DMS153 (cell line): ENCODE data around the gene SNRPD3.

Experiments
- DNase-seq: peaks from one replicate; lab custom pipeline; 2025; lab: John Stamatoyannopoulos, UW

SNRPD3 gene

DNA sequence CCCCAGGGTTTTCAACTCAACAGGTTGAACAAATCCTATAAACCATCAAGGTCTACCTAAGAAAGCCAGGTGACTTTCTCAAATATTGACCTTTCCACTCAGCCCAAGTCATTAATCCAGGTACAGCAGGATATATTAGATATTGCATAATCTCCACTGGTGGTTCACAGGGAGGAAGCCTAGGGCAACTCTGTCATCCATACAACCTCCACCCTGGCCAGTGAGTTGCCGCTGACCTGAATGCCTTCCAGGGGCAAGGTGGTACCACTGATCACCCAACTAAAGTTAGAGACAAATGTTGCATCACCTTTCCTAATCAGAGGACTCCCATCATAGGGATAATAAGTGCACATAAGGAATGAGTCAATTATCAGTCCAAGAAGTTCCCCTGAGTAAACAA lies 23.7 kb upstream of the SNRPD3 start:
- peak; percentile 43 for DNase-seq

DNA sequence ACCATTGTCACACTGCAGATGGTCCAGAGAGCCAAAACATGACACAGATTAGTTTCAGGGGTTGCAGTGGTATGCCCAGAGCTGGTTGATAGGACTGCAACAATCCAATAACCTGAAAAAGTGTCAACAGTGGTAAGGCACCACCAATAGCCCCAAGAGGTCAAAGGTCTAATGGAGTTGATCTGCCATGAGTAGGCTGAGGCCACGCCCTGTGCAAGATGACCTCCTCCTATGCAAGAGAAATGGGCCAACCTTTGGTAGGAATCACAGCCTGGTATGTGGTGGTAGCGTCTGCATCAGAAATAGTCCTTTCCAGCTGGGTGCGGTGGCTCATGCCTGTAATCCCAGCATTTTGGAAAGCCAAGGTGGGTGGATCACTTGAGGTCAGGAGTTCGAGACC lies 20.5 kb upstream of the SNRPD3 start:
- no peak for DNase-seq

DNA sequence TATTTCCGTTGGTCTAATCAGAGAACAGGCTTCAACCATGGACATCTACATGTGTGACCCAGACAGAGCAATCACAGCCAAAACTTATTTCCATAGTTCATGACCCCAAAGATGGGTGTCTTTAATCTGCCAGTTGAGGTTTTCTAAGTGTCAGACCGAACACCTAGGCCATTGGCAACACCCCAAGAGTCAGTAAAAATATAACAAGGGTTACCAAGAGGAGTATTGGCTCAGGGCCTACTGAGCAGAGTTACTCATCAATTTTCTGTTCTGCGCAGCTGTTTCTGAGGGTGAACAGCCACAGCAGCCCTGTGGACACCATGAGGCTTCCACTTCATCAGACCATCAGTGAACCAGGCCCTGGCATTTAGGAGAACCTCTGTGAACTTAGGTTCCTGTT lies 19.7 kb upstream of the SNRPD3 start:
- no peak for DNase-seq

DNA sequence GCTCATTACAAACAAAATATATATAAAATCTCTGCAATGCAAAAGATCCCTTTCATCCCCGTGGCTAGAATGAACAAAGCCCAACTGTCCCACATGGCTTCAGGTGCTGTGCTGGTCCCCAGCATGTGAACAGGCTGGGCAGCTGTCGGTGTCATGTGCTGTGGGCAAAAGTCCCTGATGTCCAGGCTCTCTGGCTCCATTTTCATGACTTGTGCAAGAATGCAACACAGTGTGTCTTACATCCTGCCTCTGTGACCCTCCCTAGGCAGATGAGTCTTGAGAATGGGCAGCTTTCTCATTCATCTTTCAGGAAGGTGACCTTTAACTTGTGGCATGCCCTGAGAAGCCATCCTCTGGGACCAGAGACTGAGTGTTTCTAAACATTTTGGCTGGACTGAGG lies 15.3 kb upstream of the SNRPD3 start:
- DNase-seq: no peak

DNA sequence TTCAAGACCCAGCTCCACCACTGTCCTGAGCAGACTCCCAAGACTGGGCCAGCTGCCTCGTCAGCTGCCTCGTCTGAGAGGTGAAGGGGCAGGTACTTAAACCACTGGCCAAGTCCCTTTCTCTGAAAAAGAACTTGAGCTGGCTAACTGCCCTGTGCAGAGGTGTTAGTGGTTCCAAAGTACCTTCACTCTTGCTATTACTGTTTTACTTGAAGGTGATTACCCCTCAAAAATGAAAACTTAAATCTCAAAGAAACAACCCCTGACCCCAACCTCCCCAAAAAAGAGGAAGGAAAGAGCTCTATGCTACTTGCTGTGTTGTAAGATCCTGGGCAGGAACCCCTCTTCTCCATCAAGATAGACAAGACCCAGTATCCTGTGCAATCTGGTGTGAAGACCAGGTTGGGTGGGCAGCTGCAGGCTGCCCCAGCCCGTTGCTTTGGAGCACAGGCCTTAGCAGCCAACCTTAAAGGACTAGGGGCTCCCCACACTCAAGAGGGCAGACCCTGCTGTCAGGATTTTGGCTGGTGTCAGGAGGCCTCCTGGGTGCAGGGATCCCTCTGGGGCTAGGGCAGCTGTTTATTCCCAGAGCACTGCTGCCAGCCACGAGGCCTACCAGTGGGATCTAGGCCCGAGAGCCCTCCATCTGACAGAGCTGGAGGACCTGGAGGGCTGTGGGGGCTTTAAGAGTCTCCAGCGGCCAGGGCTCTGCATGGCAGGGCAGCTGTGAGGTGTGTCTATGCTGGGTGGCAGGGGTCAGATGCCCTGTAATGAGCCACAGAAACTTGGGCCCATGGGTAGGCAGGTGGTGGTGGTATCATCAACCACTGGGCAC lies 13.9 kb upstream of the SNRPD3 start:
- DNase-seq: no peak

DNA sequence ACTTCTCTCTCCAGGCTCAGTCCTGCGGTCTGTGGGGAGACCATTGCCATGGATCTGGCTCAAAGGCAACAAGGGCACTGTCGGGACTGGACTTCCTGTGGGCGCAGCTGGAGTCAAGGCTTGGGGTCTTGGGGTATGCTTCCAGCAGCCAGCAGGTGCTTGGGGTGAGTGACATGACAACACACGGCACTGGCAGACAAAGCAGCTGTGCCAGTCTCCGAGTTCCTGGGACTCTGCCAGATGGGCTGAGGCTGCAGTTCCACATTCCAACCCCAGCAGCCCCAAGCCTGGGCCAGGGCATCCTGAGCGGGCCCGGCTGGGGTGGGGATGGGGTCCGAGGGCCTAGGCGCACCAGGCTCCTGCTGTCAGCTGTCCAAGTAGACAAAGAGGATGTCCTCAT lies 13.2 kb upstream of the SNRPD3 start:
- no peak for DNase-seq

DNA sequence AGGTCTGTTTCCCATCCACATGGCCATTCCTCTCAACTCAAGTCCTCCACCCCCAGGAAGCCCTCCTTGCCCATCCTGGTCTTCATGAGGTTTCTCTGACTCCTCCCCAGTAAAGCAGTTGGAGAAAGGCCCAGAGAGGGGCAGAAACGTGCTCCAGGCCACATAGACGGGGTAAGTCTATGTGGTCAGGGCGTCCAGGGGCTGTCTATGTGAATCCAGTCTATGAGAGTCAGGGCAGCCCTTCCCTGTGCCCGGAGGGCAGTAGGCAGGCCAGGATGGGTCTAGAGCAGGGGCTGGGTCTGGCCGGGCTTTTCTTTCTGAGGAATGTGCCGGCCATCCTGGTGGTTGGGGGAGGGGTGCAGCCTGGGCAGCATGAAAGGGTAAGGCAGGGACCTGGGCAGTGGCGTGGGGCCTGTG lies 12.6 kb upstream of the SNRPD3 start:
- DNase-seq: no peak

DNA sequence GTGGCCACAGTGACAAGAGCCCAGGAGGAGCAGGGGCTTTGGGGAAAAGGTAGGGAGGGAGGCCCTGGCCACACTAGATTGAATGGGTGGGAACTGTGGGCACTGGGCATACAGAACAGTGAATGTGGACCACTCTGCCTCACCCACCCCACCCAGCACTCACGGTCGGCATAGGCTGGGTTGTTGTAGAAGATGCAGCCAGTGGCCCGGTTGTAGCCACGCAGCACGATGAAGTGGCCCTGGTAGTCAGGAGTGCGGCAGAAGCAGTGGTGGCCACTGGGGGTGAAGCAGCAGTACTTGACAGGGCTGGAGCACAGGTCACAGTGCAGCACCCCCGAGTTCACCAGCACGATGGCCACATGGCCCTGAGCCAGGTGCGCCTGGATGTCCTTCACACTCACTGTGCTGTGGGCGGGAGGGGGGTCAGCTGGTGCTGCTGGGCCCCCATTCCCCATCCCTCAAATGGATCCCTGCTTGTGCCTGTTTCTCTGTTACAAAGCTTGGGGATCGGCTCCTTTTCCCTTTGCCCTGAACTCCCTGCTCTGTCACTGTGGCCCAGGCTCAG lies 12.0 kb upstream of the SNRPD3 start:
- no peak for DNase-seq

DNA sequence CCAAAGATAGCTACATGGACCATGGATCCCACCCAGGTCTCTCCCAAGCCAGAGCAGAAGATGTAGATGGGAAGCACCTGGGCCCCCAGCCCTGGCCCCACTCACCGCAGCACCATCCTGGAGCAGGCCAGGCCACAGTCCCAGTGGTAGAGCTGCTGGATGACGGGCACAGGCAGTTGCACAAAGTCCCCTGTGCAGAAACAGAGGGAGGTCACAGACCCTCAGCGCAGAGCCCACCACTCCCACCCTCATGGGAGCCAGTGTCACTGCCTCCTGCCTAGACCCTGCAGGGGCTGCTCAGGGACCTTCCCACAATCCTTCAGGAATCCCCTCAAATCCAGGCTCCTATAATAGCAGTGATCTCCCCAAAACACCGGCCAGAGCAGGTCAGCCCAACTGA lies 7.0 kb upstream of the SNRPD3 start:
- no peak for DNase-seq

DNA sequence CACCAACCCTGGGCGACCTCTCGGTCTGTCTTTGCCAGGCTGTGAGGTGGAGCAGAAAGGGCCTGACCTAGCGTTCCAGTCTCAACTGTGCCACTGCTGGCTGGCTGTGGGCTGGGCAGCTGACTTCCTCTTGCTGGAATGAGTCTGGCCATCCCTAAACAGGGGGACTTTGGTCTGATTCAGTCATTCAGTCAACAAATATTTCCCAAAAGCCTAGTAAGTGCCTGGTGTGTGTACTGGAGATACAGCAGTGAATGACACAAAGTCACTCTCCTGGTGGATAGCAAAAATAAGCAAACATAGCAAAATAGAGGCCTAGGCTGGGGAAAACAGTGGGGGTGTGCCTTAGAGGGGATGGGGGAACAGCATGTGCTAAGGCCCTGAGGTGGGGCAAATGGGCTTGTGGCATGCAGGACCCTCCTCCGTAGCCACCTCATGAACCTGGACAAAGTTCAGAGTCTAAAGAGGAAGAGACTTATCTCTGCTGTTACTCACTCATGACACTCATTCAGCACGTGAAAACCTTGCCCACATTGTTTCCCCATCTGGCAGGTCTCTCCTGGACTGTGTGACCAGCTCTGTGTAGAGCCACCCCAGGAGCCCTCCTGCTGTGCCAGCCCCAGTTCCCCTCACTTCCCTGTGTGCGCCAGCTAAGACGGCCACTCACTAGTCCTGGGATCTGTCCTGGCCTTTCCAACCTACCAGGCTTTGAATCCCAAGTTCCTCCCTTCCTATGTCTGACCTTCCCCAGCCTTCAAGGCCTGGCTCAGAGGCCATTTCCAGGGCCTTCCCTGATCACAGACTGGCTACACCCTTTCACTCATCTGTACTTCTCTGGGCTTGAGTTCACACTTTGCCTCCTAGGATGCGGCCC lies 5.5 kb upstream of the SNRPD3 start:
- no peak for DNase-seq

DNA sequence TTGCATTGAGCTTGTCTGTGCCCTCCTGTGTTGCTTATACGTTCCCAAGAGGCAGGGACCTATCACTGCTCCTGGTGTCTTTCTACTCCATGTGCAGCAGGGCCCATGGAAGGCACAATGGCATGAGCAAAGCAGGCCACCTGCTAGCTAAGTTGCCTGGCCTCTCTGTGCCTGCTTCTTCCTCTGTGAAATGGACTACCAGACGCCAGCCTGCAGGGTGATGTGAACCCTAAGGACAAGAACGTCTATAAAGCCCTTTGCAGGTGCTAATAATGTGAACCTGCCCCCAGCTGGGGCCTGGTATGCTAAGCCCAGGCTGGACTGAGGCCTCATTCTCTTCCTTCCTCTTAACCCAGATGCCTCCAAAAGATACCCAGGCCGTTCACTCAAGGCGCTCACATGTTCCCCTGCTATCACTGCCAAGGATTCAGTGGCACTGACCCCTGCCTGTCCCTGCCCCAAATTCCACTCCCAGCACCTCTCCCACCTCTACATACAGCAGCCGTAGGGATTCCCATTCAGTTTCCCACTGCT lies 4.8 kb upstream of the SNRPD3 start:
- DNase-seq: no peak

DNA sequence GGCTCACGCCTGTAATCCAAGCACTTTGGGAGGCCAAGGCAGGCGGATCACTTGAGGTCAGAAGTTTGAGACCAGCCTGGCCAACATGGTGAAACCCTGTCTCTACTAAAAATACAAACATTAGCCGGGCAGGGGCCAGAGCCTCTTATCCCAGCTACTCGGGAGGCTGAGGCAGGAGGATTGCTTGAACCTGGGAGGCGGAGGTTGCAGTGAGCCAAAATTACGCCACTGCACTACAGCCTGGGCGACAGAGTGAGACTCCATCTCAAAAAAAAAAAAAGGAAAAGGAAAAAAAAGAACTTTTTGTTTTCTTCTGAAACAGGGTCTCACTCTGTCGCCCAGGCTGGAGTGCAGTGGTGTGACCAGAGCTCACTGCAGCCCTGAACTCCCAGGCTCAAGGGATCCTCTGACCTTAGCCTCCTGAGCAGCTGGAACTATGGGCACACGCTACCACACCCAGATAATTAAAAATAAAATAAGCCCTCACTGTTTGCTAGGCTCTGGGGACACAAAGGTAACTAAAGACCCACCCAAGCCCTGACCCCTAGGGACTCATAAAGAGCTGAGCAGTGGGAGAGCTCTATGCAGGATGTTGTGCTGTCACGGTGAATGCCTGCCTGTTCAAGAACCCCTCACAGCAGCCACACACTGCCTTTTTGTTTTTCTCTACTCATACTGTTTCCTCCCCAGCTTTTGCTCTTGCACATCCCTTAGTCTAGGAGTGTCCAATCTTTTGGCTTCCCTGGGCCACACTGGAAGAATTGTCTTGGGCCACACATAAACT lies 3.1 kb upstream of the SNRPD3 start:
- peak; percentile 86 for DNase-seq

DNA sequence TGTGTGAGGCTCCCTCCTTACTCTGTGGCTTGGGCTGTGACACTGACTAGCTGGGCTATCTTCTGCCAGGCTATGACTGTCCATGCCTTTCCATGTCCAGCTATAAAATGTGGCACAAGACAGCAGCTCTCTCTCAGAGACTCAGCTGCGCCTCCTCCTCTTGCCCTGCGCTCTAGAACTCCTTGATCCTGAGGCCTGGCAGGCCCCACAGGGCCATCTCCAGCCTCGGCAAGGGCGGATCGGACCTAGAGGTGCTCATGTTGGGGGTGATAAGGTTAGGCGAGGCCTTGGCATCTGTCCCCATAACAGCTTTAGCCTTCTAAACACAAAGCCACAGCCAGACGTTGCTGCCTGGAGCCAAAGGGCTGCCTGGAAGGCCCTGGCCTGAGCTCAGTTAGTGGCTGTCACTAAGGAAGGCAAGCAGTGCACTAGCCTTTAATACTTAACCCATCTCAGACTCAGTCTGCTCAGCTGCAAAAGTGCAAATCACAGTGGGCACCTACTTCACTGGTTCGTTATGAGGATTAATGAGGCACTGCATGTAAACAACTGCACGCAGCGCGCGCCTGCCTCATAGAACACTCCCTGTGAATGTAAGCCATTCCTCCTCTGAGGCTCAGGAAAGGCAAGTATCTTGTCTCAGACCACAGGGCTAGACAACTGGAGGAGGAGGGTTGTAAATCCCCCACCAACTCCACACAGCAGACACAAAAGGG lies 2.0 kb upstream of the SNRPD3 start:
- DNase-seq: peak; percentile 11

DNA sequence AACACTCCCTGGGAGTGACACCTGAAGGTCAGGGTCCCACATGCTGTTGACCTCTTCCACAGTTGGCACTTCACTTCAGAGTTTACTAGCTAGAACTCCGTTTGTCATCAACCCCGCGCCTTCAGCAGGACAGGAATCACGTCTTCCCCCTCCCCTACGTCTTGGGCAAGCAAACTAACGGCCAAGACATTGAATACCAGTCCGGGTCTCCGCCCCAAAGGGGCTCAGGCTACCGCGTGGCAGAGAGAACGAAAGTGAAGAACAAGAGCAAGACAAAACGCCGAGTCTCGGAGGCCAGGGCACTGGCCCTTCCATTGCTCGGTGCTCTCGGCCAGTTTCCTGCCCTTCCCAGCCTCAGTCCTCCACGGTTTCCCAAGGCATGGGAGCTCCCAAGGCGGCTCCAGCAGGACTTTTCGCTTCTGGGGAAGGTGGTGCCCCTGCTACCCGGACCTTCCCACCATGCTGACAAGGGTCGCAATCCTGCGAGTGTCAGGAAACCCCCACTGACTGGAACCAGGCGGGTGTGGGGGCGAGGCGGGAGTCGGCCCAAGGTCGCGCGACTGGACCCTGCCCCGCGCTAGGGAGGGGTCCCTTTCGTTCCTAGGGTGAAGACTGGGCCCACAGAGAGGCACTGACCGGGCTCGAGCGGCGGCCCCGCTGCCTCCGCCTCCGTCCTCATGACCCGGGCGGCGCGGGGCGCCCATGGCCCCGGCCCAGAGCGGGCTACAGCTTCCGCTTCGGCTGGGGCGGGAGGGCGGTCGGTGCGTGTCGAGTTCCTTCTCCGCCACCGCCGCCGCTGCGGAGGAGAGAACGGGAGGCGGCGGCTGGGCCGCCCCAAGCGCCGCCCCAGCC lies 1.3 kb upstream of the SNRPD3 start, which contains the start of gene GUCD1:
Gene GUCD1 (minus strand): TSS at position 826 of the 852 bp plus-strand sequence. CDS start 147 bp downstream, at position 679.
- DNase-seq: no peak

DNA sequence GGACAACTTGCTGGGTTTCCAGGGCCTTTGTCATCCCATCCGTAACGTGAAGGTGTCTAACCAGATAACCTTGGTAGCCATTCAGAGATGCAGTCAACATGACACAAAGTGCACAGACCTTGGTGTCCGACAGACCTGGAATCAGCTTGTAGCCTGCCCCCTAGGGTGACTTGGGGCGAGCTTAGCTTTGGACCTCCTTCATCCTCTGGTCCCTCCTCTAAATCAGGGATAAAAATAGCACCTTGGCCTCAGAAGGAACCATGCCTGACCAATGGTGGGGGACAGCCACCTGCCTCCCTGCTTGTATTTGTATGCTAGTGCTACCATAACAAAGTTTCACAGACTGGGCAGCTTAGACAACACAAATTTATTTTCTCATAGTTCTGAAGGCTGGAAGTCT lies 3.7 kb downstream of the SNRPD3 start:
- no peak for DNase-seq

DNA sequence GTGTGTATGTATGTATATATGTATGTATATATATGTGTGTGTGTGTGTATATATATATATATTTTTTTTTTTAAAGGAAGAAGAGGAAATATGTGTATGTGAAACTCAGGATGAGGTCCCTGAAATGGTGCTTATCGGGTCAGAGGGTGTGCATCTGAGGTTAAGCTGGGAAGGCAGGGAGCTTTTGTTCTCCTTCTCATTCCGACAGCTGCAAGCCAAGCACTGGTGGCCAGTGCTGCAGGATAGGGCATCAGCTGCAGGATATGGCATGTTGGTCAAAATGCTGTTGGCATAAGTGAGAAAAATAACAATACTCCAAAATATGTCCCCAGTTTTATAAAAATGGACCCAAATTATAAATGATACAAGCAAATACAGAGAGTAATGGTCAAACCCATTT lies 7.4 kb downstream of the SNRPD3 start:
- no peak for DNase-seq

DNA sequence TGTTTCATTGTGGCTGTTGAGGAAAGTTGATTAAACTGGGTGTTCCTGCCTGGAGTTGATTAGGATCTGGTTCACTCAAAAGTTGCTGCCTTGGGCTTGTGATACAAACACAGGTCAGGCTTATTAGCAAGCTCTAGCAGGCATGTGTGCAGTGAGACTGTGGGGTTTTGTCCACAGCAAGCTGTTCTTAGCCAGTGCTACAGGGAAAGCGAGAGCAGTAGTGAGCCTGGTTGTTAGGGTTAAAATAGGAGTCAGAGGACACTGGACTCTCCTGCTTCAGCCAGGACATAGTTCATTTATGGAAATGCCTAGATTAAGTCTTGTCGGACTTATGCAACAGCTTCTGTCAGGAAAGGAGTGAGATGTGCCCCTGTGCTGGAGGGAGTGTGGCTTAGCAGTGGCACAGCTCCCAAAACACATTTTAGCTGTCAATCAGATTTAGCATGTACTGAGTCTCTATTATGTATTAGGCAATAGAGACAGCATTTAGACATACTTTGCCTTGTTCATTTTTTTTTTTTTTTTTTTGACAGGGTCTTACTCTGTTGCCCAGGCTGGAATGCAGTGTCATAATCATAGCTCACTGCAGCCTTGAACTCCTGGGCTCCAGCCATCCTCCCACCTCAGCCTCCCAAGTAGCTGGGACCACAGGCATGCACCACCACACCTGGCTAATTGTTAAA lies 8.7 kb downstream of the SNRPD3 start:
- no peak for DNase-seq

DNA sequence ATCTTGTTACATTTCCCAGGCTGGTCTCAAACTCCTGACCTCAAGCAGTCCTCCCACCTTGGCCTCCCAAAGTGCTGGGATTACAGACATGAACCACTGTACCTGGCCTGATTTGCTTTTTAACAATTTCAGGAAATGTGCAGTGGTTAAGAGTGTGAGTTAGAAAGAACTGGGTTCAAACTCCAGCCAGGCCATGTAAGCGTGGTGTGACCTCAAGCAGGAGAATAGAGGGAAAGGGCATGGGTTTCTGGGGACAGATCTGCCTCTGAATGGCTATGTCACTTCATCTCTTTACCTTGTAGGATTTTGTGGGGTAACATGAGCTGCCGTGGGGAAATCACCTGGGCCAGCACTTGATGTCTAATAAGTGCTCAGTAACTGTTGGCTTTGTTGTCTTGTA lies 9.3 kb downstream of the SNRPD3 start:
- DNase-seq: no peak

DNA sequence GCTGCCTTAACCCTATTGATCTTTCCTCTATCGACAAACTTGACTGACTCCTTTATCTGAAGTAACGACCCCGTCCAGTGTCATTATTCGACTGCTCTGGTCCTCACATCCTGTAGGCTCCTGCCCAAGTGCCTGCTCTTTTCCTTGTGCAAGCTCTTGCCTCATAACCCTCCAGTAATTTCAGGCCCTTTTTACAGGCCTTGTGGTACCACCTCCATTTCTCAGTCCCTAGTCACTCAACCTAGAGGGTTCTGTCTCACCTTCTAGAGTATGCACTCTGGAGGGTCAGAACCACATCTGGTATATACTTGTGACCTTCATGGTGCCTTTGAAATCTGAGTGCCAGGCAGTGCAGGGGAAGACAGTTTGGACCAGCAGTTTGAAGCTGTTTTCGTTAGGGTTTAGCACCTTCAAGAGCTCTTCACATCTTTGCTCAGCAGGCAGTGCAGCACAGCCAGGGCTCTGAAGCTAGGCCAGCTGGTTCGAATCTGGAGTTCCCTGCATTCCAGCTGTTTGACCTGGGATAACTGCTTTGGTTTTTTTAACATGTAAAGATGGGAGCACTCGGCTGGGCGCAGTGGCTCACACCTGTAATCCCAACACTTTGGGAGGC lies 11.2 kb downstream of the SNRPD3 start:
- no peak for DNase-seq
